ENCODE data around the gene PMCH.
"Not testable (repeated sequence)": the region's sequence is repeated elsewhere in the genome, so short reads cannot be mapped to it uniquely, and the experiment has no call there.

The PMCH gene, protein sequence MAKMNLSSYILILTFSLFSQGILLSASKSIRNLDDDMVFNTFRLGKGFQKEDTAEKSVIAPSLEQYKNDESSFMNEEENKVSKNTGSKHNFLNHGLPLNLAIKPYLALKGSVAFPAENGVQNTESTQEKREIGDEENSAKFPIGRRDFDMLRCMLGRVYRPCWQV

DNA sequence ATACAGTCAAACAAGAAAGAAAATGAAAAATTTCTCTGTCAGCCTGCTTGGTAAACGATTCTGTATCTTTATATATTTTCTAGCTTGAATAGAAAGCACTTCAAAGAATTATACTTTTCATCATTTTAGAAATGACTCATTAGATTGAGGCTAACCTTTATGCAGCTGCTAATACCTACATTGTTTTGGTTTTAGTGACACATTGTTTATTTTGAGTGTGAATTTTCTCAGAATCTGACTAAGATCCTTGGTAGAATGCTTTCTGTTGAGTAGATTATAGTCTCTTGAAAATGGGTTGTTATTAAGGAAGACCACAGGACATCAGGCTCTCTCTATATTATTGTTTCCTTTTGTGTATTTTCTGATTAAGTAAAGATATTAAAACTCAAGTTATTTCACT lies at the start of gene PMCH:
Gene PMCH, minus strand, starts transcription at position 45 of the 400 bp plus-strand sequence. CDS start 63 bp downstream, outside the sequence.
- no peak for FAIRE-seq

- FAIRE-seq, result not testable (repeated sequence)
Observed at GRCh38 chr12:102240859-102241258, 43.2 kb upstream of the PMCH start.

DNA sequence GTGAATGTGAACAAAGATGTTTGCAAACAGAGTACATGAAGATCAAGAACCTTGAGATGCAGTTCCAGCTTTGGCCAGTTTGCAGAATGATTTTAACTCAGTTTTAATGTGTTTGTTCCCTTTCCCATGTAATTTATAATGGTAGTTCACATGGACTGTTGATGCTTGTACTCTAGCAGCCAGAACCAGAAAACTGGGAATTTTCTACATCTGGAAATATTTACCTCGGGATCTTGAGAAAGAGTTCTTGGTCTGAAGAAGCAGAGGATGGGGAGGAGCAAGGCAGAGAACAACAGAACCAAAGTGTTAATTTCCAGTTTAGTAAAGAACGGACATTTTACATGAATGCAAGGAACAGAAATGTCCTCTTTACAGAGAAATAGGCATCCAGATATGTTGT lies 37.0 kb upstream of the PMCH start:
- no peak for FAIRE-seq

GRCh38 chr12:102232446-102232845 lies 34.8 kb upstream of the PMCH start:
- FAIRE-seq, result no peak

DNA sequence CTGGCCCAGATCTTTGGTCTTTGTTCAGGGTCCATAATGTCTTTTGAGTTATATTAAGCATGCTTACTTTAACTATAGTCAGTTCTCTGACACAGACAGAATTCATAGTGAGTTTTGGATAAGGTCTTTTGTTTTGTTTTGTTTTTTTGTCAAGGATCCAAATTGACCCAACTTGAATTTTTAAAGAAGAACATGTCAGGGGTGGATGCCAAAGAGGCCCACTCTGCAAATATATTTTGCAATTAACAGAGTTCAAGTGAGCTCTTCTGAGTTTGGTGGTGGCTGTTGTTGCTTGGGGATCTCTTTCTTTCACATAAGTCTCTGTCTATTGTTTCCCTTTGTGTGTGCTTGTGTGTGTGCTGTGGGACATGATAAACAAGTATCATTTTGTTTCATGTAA lies 34.4 kb upstream of the PMCH start:
- FAIRE-seq, result no peak

GRCh38 chr12:102227954-102228353 lies 30.3 kb upstream of the PMCH start:
- FAIRE-seq, result no peak

DNA sequence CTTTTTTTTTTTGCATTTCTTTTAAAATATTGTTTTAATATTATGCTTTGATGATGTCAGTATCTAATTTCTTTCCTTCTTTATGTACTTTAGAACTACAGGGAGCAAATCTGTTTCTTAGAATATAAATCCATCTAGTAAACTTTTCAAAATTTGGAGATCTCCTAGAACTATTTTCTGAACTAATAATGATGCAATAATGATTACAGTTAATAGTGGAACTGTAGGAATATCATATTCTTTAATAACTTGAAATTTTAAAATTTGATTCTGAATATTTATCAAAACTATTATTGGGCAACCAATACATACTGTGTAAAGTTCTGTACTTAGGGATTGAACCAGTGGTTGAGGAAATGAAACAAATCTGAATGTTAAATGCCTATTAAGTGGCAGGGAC lies 23.1 kb upstream of the PMCH start:
- FAIRE-seq, result no peak

DNA sequence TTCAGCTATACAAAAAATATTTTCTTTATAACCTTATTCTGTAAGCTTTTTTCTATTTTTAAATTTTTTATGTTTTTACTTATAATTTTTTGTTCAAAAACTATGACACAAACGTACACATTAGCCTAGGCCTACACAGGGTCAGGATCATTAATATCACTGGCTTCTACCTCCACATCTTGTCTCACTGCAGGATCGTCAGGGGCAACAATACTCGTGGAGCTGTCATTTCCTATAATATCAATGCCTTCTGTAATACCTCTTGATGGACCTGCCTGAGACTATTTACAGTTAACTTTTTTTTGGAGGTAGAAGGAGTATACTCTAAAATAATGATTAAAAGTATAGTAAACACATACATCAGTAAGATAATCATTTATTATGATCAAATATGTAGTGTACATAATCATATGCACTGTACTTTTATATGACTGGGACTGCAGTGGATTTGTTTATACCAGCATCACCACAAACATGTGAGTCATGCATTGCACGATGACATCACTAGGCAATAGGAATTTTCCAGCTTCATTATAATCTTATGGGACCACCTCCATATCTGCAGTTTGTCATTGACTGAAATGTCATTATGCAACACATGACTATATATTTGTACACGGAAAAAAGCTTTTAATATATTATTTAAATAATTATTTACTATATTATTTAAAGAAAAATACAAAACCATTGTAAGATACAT lies 18.5 kb upstream of the PMCH start:
- no peak for FAIRE-seq

DNA sequence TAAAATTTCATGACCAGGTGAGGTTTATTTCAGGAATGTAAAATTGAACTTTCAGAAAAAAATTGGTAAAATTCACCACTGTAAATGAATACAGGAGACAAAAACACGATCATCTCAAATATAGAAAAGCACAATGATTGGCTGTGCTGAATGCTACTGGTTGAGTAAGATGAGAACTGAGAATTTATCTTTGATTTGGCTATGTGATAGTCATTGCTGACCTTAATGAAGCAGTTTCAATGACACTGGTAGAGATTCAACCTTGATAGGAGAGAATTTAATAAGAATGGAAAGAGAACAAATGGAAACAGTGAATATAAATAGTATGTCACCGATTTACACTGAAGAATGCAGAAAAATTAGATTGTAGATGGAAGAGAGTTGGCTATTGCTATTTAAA lies 6.4 kb upstream of the PMCH start:
- no peak for FAIRE-seq

DNA sequence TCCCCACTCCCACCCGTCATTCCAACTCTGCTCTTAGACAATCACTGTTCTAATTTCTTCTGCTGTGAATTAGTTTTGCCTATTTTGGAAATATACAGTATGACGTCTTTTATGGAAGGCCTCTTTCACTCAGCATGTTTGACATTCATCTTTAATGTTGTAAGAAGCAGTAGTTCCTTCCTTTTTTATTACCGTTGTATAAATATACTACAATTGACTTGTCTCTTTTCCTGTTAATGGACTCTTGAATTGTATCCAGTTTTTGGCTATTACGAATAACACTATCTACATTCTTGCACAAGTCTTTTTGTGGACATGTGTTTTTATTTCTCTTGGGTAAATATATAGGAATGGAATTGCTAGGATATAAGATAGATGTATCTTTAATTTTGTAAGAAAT lies 4.9 kb upstream of the PMCH start:
- no peak for FAIRE-seq

- no peak for FAIRE-seq
Observed at GRCh38 chr12:102201436-102202061, 3.9 kb upstream of the PMCH start.

DNA sequence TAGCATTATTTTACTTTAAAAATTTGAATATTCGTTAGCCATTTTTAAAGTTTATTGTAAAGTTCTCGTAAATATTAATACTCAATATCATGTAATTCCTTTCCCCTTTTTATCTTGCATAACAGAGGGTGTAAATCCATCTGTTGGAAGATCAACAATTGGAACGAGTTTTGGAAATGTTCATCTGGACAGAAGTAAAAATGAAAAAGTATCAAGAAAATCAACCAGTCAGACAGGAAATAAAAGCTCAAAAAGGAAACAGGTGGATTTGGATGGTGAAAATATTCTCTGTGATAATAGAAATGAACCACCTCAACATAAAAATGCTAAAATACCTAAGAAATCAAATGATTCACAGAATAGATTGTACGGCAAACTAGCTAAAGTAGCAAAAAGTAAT lies 1.8 kb downstream of the PMCH start:
- FAIRE-seq, result no peak

- no peak for FAIRE-seq
Observed at GRCh38 chr12:102182635-102183034, 15.0 kb downstream of the PMCH start.

DNA sequence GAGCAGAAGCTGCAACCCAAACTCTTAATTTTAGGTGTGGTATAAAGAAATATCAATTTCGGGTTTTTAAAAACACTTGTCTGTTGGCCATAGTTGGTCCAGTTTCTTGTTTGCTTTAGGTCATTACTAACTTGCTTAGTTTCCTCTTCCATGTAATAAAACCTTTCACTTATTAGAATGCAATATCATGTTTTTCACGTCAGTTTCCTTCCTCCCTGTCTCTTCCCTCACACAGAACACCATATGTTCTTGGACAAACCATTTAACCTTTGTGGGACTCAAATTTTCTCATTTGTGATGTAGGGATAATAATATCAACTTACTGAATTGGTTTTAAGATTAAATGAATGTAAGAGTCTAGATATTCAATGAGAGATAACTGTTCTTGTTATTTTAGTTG lies 22.9 kb downstream of the PMCH start:
- no peak for FAIRE-seq

DNA sequence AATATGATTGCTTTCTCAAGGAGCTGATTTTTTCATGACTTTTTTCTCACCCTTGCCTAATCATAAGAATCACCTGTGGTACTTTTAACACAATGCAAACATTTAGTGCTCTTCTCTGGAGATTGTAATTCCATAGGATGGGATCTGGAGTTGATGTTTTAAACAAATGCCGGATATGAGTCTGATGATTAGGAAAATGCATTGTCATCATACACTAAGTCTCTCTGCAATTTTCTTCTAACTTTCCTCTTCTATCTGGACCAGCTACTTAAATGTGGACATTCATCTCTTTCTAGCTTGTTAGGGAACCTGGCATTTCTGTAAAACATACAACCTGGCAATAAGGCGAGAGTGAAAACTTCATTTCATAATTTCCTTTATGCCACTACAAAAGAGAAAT lies 23.5 kb downstream of the PMCH start:
- no peak for FAIRE-seq

- FAIRE-seq, result no peak
Observed at GRCh38 chr12:102172436-102172835, 25.2 kb downstream of the PMCH start.

DNA sequence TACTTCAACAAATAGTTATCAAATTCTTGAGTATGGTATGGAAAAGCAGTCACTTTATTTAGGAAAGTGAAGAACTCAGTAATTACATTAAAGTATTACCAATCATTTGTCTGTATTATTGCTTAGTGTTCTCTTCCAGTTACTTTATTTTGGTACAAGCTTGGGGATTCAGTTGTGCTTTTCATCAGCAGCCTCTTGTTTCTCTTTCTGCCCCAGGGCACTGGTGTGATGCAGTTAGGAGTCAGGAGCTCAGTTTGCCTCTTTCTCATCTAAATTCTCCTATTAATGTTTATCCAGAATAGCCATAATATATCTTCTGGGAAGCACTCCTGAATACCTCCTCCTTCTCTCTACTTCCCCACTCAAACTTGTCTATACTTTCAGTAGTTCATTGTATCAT lies 25.7 kb downstream of the PMCH start:
- no peak for FAIRE-seq

- FAIRE-seq, result peak; percentile 40
Observed at GRCh38 chr12:102169922-102170621, 27.6 kb downstream of the PMCH start.

DNA sequence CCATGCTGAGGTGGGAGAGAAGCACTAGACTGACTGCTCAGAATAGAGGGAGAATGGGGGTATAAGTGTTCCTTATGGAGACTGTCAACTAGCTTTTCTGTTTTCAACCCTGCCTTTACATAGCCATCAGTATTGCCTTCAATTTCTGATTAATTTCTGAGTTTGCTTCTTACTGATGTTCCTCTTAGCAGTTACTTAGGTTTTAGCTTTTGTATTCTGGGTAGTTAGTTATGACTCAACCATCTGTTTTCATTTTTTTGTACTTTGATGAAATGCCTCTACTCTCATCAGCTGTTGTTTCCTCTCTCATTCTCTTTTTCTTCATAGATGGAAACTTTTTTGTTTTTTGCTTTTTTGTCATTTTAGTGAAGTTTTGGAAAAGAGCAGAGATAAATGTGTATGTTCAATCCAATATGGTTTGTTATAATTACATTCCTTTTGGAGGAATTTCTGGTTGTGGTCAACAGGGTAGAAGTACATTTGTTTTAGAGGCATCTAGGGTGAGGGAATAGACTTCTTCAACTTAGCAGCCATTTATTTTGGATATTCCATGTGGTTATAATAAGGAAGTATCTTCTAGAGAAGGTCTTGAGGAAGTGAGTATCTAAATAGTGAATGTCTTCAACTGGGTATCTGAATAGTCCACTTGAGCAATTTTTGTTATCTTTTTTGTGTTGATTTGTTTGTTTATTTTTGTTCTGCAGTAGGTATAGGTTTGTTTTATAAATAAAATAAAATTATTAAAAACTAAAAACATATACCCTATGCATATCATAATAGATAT lies 29.6 kb downstream of the PMCH start:
- FAIRE-seq, result no peak

DNA sequence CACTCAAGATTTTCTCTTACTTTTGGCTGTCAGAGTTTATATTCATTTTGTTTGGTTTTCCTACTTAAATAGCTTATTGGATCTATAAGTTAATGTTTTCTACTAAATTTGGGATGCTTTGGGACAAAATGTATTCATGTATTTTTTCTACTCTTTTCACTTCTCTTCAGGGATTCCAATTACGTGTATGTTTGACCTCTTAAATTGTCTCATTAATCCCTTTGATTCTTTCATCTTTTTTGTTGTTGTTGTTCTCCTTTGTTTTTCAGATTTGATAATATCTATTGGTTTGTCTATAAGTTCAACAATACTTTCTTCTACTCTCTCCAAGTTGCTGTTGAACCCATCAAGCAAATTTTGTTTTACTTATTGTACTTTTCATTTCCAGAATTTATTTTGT lies 34.2 kb downstream of the PMCH start:
- FAIRE-seq, result no peak

DNA sequence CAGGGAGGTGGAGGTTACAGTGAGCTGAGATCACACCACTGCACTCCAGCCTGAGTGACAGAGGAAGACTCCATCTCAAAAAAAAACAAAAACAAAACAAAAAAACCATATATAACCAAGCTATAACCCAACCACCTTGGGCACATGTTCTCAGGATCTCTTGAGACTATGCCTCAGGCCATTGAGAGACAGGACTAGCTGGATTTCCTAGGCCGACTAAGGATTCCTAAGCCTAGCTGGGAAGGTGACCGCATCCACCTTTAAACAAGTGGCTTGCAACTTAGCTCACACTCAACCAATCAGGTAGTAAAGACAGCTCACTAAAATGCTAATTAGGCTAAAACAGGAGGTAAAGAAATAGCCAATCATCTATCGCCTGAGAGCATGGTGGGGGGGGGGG lies 42.4 kb downstream of the PMCH start:
- FAIRE-seq, result not testable (repeated sequence)

- not testable (repeated sequence) for FAIRE-seq
Observed at GRCh38 chr12:102147062-102147587, 50.5 kb downstream of the PMCH start.

All from A204.1 (cell line).